PC-3 (cell line): ENCODE data around the gene SPACA6.

Experiments
- EZH2 ChIP-seq: fragments of 300-600 bp; sonication (generic); IDR thresholded peaks from one replicate; pipeline ENCODE4 v1.6.1; 2017; ENCODE audit warnings: antibody characterized with exemption, mild to moderate bottlenecking, low read length; ENCODE audit not compliant: unreplicated experiment
- EZH2phosphoT487 ChIP-seq: fragments of 300-600 bp; sonication (generic); IDR thresholded peaks from 2 replicates; pipeline ENCODE4 v1.6.1; 2018; ENCODE audit warnings: mild to moderate bottlenecking, antibody characterized with exemption, low read length, borderline replicate concordance
- TF ChIP-seq, protein P1 (sequence below): fragments of 300-600 bp; sonication (generic); conservative IDR thresholded peaks from 2 replicates; pipeline ENCODE4 v1.5.1; 2017; ENCODE audit warnings: antibody characterized with exemption, low read depth, mild to moderate bottlenecking, low read length

DNA sequence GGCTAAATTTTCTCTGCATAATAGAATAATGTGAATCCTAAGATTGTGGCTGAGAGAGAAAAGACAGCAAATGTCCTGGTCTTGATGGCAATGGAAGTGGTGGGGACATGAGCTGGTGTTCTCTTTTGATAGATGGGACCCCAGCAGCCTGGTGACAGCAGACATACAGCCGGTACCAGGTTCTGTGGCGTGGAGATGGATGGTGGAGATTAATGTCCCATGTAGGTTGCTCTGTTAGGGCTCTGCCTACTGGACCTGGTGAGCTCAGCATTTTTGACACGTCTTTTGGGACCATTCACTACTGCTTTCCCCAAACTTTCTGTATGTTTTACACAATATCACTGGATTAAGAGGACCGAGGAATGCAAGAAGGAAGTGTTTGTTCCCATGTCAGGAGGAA is 38.3 kb upstream of the SPACA6 start:
- TF ChIP-seq EZH2phosphoT487 (no peak), EZH2 (no peak)
- TF ChIP-seq, protein P1, sequence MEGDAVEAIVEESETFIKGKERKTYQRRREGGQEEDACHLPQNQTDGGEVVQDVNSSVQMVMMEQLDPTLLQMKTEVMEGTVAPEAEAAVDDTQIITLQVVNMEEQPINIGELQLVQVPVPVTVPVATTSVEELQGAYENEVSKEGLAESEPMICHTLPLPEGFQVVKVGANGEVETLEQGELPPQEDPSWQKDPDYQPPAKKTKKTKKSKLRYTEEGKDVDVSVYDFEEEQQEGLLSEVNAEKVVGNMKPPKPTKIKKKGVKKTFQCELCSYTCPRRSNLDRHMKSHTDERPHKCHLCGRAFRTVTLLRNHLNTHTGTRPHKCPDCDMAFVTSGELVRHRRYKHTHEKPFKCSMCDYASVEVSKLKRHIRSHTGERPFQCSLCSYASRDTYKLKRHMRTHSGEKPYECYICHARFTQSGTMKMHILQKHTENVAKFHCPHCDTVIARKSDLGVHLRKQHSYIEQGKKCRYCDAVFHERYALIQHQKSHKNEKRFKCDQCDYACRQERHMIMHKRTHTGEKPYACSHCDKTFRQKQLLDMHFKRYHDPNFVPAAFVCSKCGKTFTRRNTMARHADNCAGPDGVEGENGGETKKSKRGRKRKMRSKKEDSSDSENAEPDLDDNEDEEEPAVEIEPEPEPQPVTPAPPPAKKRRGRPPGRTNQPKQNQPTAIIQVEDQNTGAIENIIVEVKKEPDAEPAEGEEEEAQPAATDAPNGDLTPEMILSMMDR = no peak
